Nephron (organoid): Measurements from ENCODE around the gene AGAP1.

Source experiments
- H3K27ac Mint-ChIP-seq, 3 experiments: 2 replicates each; pipeline ENCODE4 v1.8.0; 2020; ENCODE audit warnings: mixed read lengths in 3 of 3, mild to moderate bottlenecking in 2 of 3, moderate library complexity in 1 of 3
- H3K27me3 Mint-ChIP-seq: 2 replicates; pipeline ENCODE4 v1.8.0; 2021; ENCODE audit warnings: low read depth, mild to moderate bottlenecking, moderate library complexity, mixed read lengths
- H3K36me3 Mint-ChIP-seq: 2 replicates; pipeline ENCODE4 v1.8.0; 2020; ENCODE audit warnings: low read depth, mixed read lengths
- H3K4me1 Mint-ChIP-seq: 2 replicates; pipeline ENCODE4 v1.8.0; 2020; ENCODE audit warnings: mixed read lengths
- H3K4me3 Mint-ChIP-seq, 3 experiments: 2 replicates each; pipeline ENCODE4 v1.8.0; 2020; ENCODE audit warnings: mild to moderate bottlenecking in 3 of 3, mixed read lengths in 3 of 3, moderate library complexity in 2 of 3
- H3K9me3 Mint-ChIP-seq: 2 replicates; pipeline ENCODE4 v1.8.0; 2020; ENCODE audit warnings: mixed read lengths
- TF ChIP-seq, protein P1 (sequence below), 3 experiments: fragments of 200-600 bp; sonication (generic); IDR thresholded peaks; one replicate each; pipeline ENCODE4 v1.5.0; 2021; ENCODE audit warnings: antibody characterized with exemption in 3 of 3; ENCODE audit not compliant: unreplicated experiment in 3 of 3

AGAP1 gene

DNA sequence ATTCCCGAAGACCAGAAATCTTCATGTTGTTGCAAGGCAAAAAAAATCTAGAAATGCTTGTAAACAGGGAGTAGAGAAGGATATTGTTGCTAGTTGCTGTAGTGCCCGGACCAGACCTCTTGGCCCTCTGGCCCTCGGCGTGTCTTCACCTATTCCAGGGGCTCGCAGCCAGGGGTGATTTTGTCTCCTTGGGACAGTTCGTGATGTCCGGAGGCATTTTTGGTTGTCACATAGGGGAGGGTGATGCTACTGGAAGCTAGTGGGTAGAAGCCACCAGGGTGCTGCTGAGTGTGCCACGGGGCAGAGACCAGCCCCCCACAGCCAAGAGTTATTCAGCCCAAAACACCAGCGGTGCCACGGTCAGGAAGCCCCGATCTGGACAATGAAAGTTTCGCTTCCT is 443.7 kb downstream of the AGAP1 start:
- Mint-ChIP-seq H3K27me3 (peaks cover 12% of the 10 kb centered on the region), H3K36me3 (peaks cover 46% of the 10 kb centered on the region), H3K4me3 (no peak overlapping the region), H3K27ac (no peak overlapping the region), H3K9me3 (no peaks in the 10 kb centered on the region), H3K4me1 (peaks cover 42% of the 10 kb centered on the region)
- TF ChIP-seq, protein P1, sequence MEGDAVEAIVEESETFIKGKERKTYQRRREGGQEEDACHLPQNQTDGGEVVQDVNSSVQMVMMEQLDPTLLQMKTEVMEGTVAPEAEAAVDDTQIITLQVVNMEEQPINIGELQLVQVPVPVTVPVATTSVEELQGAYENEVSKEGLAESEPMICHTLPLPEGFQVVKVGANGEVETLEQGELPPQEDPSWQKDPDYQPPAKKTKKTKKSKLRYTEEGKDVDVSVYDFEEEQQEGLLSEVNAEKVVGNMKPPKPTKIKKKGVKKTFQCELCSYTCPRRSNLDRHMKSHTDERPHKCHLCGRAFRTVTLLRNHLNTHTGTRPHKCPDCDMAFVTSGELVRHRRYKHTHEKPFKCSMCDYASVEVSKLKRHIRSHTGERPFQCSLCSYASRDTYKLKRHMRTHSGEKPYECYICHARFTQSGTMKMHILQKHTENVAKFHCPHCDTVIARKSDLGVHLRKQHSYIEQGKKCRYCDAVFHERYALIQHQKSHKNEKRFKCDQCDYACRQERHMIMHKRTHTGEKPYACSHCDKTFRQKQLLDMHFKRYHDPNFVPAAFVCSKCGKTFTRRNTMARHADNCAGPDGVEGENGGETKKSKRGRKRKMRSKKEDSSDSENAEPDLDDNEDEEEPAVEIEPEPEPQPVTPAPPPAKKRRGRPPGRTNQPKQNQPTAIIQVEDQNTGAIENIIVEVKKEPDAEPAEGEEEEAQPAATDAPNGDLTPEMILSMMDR (IDR thresholded peaks at IDR 0.05; ENCODE audit: unreplicated experiment in 3 of 3): no peak

DNA sequence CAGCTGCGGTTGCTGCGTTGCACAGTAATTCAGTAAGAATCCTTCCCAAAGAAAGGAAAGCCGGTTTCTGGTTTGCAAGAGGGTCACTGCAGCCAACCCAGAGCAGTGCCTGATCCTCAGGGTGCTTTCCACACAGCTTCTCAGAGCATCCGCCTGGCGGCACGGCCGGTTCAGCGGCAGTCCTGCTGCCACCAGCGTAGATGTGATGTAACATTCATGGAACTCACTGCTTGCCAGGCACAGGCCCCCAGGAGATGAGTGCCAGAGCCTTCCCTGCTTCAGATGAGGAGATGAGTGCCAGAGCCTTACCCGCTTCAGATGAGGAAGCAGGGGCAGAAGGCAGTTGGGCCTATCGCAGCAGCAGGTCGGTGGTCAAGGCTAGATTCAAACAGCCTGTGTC is 444.1 kb downstream of the AGAP1 start:
- H3K4me3 Mint-ChIP-seq: no peak overlapping the region
- no peaks in the 10 kb centered on the region for H3K9me3 Mint-ChIP-seq
- H3K27me3 Mint-ChIP-seq: peaks cover 12% of the 10 kb centered on the region
- H3K36me3 Mint-ChIP-seq: peaks cover 43% of the 10 kb centered on the region
- H3K27ac Mint-ChIP-seq: no peak overlapping the region
- H3K4me1 Mint-ChIP-seq: peaks cover 40% of the 10 kb centered on the region
- TF ChIP-seq, protein P1 (IDR thresholded peaks at IDR 0.05; ENCODE audit: unreplicated experiment in 3 of 3): no peak

DNA sequence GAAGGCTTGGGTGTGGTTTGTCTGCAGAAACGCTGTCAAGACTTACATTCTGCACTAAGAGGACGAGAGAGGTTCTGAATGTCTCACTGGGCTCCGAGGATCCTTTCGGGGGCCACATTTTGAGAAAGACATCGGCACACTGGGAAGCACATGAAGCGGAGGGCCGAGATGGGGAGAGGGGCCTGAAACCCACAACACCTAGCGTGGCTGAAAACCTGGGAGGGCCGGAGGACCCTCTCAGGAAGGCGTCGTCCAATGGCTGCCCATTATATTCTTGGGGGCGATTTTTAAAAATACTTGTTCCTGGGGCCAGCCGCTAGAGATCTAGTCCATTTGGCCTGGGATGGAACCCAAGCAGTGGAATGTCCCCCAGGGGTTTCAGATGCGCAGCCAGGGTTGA is 444.8 kb downstream of the AGAP1 start:
- Mint-ChIP-seq H3K36me3 (peaks cover 39% of the 10 kb centered on the region), H3K9me3 (no peaks in the 10 kb centered on the region), H3K4me3 (no peak overlapping the region), H3K4me1 (peaks cover 37% of the 10 kb centered on the region), H3K27me3 (peaks cover 12% of the 10 kb centered on the region), H3K27ac (no peak overlapping the region)
- TF ChIP-seq, protein P1 (IDR thresholded peaks at IDR 0.05; ENCODE audit: unreplicated experiment in 3 of 3): no peak

DNA sequence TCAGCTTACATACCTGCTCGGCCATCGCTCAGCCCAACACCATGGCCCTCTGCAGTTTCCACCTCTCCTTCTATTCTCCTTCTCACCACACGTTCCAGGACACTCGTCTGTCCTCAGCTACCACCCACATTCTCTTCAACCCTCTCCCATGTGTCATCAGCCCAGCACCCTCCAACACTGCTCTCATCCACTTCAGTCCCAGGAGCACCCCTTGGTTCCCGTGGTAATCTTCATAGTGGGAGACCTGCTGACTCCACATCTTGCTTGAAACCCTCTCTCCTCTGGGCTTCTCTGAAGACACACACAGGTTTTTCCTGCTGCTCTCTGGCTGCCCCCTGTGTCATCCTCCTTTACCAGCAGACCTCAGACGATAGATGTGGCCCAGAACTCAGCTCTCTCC is 445.6 kb downstream of the AGAP1 start:
- TF ChIP-seq, protein P1 (IDR thresholded peaks at IDR 0.05; ENCODE audit: unreplicated experiment in 3 of 3): no peak
- H3K4me1 Mint-ChIP-seq: peaks cover 39% of the 10 kb centered on the region
- H3K36me3 Mint-ChIP-seq: peaks cover 39% of the 10 kb centered on the region
- no peak overlapping the region for H3K4me3 Mint-ChIP-seq
- H3K27ac Mint-ChIP-seq: no peak overlapping the region
- no peaks in the 10 kb centered on the region for H3K9me3 Mint-ChIP-seq
- H3K27me3 Mint-ChIP-seq: peaks cover 12% of the 10 kb centered on the region

DNA sequence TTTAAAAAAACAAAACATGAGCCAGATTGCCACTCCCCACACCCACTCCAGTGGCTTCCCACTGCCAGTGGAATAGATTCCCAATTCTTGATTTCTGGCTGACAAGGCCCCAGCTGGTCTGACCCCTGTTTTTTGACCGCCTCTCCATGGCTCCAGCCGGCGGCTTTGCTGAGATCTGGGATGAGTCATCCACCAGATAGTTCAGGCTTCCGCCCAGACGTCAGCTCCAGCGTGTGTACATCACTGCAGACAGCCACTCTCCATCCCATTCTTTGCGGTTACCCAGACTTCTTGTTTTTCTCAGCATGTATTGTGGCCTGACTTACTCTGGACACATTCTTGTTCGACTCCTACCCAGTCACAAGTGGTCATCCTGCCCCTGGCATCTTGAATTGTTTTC is 446.5 kb downstream of the AGAP1 start:
- TF ChIP-seq, protein P1 (IDR thresholded peaks at IDR 0.05; ENCODE audit: unreplicated experiment in 3 of 3): no peak
- Mint-ChIP-seq H3K27me3 (peaks cover 8% of the 10 kb centered on the region), H3K9me3 (no peaks in the 10 kb centered on the region), H3K27ac (peak overlapping the region in 1 of 3 experiments; percentile 54), H3K4me3 (no peak overlapping the region), H3K36me3 (peaks cover 39% of the 10 kb centered on the region), H3K4me1 (peaks cover 32% of the 10 kb centered on the region)

DNA sequence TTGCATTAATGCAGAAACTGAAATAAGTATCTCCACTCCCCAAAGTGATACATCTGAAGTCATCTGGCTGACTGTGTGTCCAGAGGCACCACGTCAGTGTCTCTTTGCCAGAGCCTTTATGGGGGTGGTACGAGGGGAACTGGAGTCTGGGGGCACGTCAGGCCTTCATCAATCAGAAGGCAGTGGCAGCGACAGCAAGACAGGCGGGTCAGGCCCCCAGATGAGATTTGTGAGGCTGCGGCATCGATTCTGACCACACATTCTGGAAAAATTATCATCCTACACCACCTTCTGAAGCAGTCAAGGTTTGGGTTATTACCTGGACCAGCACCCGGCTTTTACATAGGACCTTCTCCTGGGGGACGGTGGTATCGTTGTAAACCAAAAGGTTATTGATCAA is 450.7 kb downstream of the AGAP1 start:
- Mint-ChIP-seq H3K4me1 (peaks cover 19% of the 10 kb centered on the region), H3K36me3 (peaks cover 12% of the 10 kb centered on the region), H3K27ac (no peak overlapping the region), H3K4me3 (no peak overlapping the region), H3K9me3 (no peaks in the 10 kb centered on the region), H3K27me3 (peaks cover 4% of the 10 kb centered on the region)
- TF ChIP-seq, protein P1 (IDR thresholded peaks at IDR 0.05; ENCODE audit: unreplicated experiment in 3 of 3): no peak
